WTC11 (cell line): ENCODE results near the gene PTPN1. TPM values are rescaled to one million over a fixed set of nuclear protein-coding genes. Genes with fewer than 3 reads are reported as not detected.

Experiments used
- ATAC-seq: fragments of 200-7000 bp; cut with Tn5 transposase; 2 replicates; pipeline ENCODE4 v1.10.0; 2021; ENCODE audit warnings: mild to moderate bottlenecking, moderate library complexity
- CTCF ChIA-PET: fragments of 300-600 bp; sonication (Branson Sonifier 250); formaldehyde crosslinking; loops from one replicate; lab custom pipeline; 2021; ENCODE audit warnings: antibody characterized with exemption; lab: Charles Lee
- POLR2A ChIA-PET: fragments of 350-600 bp; sonication (Branson Sonifier 250); formaldehyde crosslinking; loops from one replicate; lab custom pipeline; 2021; ENCODE audit warnings: antibody characterized with exemption; lab: Charles Lee
- DNase-seq: peaks from one replicate; pipeline ENCODE4 v3.0.0; 2021; ENCODE audit warnings: low spot score
- H3K27ac Mint-ChIP-seq: 2 replicates; pipeline ENCODE4 v1.8.0; 2021; ENCODE audit warnings: mixed read lengths
- H3K27me3 Mint-ChIP-seq: 2 replicates; pipeline ENCODE4 v1.8.0; 2021; ENCODE audit warnings: low read depth, mild to moderate bottlenecking, moderate library complexity, mixed read lengths
- H3K36me3 Mint-ChIP-seq: 2 replicates; pipeline ENCODE4 v1.8.0; 2021; ENCODE audit warnings: mixed read lengths
- H3K4me1 Mint-ChIP-seq: 2 replicates; pipeline ENCODE4 v1.8.0; 2022; ENCODE audit warnings: mixed read lengths
- H3K4me3 Mint-ChIP-seq: 2 replicates; pipeline ENCODE4 v1.8.0; 2021; ENCODE audit warnings: mild to moderate bottlenecking, moderate library complexity, mixed read lengths
- H3K9me3 Mint-ChIP-seq: 2 replicates; pipeline ENCODE4 v1.8.0; 2021; ENCODE audit warnings: mixed read lengths
- CREM ChIP-seq: sonication (generic); formaldehyde crosslinking; IDR thresholded peaks from 2 replicates; pipeline ENCODE4 v1.8.1; 2022; ENCODE audit warnings: mild to moderate bottlenecking, missing genetic modification reagents, moderate library complexity
- FOXP1 ChIP-seq: sonication (generic); formaldehyde crosslinking; IDR thresholded peaks from 2 replicates; pipeline ENCODE4 v1.8.0; 2022; ENCODE audit warnings: missing genetic modification reagents, mild to moderate bottlenecking, moderate library complexity, borderline replicate concordance
- GTF2I ChIP-seq: fragments of 250-450 bp; sonication (Bioruptor Pico); conservative IDR thresholded peaks from 2 replicates; pipeline ENCODE4 v1.4.0; 2021; ENCODE audit warnings: mild to moderate bottlenecking
- HMGXB4 ChIP-seq: sonication (generic); formaldehyde crosslinking; IDR thresholded peaks from 2 replicates; pipeline ENCODE4 v1.8.1; 2023; ENCODE audit warnings: mild to moderate bottlenecking, moderate library complexity, missing genetic modification reagents
- IRF1 ChIP-seq: sonication (generic); formaldehyde crosslinking; IDR thresholded peaks from 2 replicates; pipeline ENCODE4 v1.8.0; 2023; ENCODE audit warnings: missing genetic modification reagents
- IRF2 ChIP-seq: sonication (generic); formaldehyde crosslinking; IDR thresholded peaks from 2 replicates; pipeline ENCODE4 v1.8.0; 2022; ENCODE audit warnings: low read depth, missing genetic modification reagents, borderline replicate concordance
- JAZF1 ChIP-seq: fragments of 250-450 bp; sonication (Bioruptor Pico); IDR thresholded peaks from 2 replicates; pipeline ENCODE4 v1.9.0; 2021; ENCODE audit warnings: moderate library complexity, mild to moderate bottlenecking, inconsistent platforms
- KAT7 ChIP-seq: sonication (generic); formaldehyde crosslinking; IDR thresholded peaks from 2 replicates; pipeline ENCODE4 v1.8.1; 2023; ENCODE audit warnings: missing genetic modification reagents, mild to moderate bottlenecking, borderline replicate concordance
- MAX ChIP-seq: sonication (generic); formaldehyde crosslinking; IDR thresholded peaks from 2 replicates; pipeline ENCODE4 v1.8.0; 2022; ENCODE audit warnings: mild to moderate bottlenecking, missing genetic modification reagents
- PREB ChIP-seq: sonication (generic); formaldehyde crosslinking; IDR thresholded peaks from 2 replicates; pipeline ENCODE4 v1.8.1; 2022; ENCODE audit warnings: mild to moderate bottlenecking, missing genetic modification reagents, moderate library complexity, borderline replicate concordance
- SMAD3 ChIP-seq: sonication (generic); formaldehyde crosslinking; IDR thresholded peaks from 2 replicates; pipeline ENCODE4 v1.8.0; 2022; ENCODE audit warnings: missing genetic modification reagents, mild to moderate bottlenecking, borderline replicate concordance
- SOX15 ChIP-seq: fragments of 250-450 bp; sonication (Bioruptor Pico); IDR thresholded peaks from 2 replicates; pipeline ENCODE4 v1.9.0; 2021; ENCODE audit warnings: mild to moderate bottlenecking
- SP1 ChIP-seq: sonication (generic); formaldehyde crosslinking; conservative IDR thresholded peaks from 2 replicates; pipeline ENCODE4 v1.8.1; 2022; ENCODE audit warnings: missing genetic modification reagents
- TP53 ChIP-seq: sonication (generic); formaldehyde crosslinking; IDR thresholded peaks from 2 replicates; pipeline ENCODE4 v1.8.1; 2023; ENCODE audit warnings: mild to moderate bottlenecking, missing genetic modification reagents
- ZNF138 ChIP-seq: sonication (generic); formaldehyde crosslinking; conservative IDR thresholded peaks from 2 replicates; pipeline ENCODE4 v1.8.1; 2022; ENCODE audit warnings: mild to moderate bottlenecking, moderate library complexity, missing genetic modification reagents
- ZNF219 ChIP-seq: sonication (generic); formaldehyde crosslinking; IDR thresholded peaks from 2 replicates; pipeline ENCODE4 v1.8.0; 2023; ENCODE audit warnings: missing genetic modification reagents, mild to moderate bottlenecking, borderline replicate concordance
- ZNF263 ChIP-seq: sonication (generic); formaldehyde crosslinking; IDR thresholded peaks from 2 replicates; pipeline ENCODE4 v1.8.1; 2022; ENCODE audit warnings: low read depth, mild to moderate bottlenecking, moderate library complexity, missing genetic modification reagents
- ZSCAN18 ChIP-seq: fragments of 250-450 bp; sonication (Bioruptor Pico); IDR thresholded peaks from 2 replicates; pipeline ENCODE4 v2.1.2; 2022; ENCODE audit warnings: mild to moderate bottlenecking, moderate library complexity
- total RNA-seq: library from RNA; stranded (reverse); gene quantifications from 3 replicates; pipeline ENCODE4 v1.2.3, GENCODE V29; 2021

PTPN1 gene
- total RNA-seq, 1 experiment from 2014 or later: 29.4 TPM

GRCh38 chr20:50482396-50482981 is 27.7 kb upstream of the PTPN1 start:
- ChIA-PET CTCF (interaction anchor here (1.0 kb wide), 1 partner anchor 303 kb away, joined by 3 read pairs; no protein-coding TSS in a partner anchor), POLR2A (no interaction called here)
- no peaks in the 10 kb centered on the region for H3K36me3 Mint-ChIP-seq
- H3K4me1 Mint-ChIP-seq: peaks cover 2% of the 10 kb centered on the region; the same call in 1 of the 2 replicates
- TF ChIP-seq SP1: no peak
- TF ChIP-seq, all 79 proteins: peak for 0
- ATAC-seq: no peak
- Mint-ChIP-seq H3K27me3 (no peaks in the 10 kb centered on the region; the same call in 1 of the 2 replicates), H3K27ac (no peak overlapping the region), H3K4me3 (no peak overlapping the region), H3K9me3 (peaks cover 3% of the 10 kb centered on the region)
- DNase-seq: no peak

GRCh38 chr20:50484271-50484976 is 25.8 kb upstream of the PTPN1 start:
- Mint-ChIP-seq H3K27me3 (no peaks in the 10 kb centered on the region; the same call in 1 of the 2 replicates), H3K4me3 (no peak overlapping the region)
- no peak for ATAC-seq
- TF ChIP-seq MAX (no peak), ZNF138 (CRISPR knock-in tag) (no peak), HMGXB4 (no peak), PREB (CRISPR knock-in tag) (no peak), TP53 (no peak), JAZF1 (CRISPR knock-in tag) (no peak), SOX15 (CRISPR knock-in tag) (no peak), IRF2 (CRISPR knock-in tag) (no peak), ZNF219 (CRISPR knock-in tag) (no peak), ZSCAN18 (no peak), ZNF263 (CRISPR knock-in tag) (no peak), FOXP1 (CRISPR knock-in tag) (no peak), IRF1 (CRISPR knock-in tag) (no peak), CREM (no peak), GTF2I (CRISPR knock-in tag) (no peak), SMAD3 (CRISPR knock-in tag) (no peak), KAT7 (CRISPR knock-in tag) (no peak)
- TF ChIP-seq, all 79 proteins: peak for 0
- no peaks in the 10 kb centered on the region for H3K36me3 Mint-ChIP-seq
- DNase-seq: no peak
- CTCF ChIA-PET: interaction anchor here (1.1 to 1.4 kb wide), 3 partner anchors 20 to 91 kb away, joined by 3 read pairs; no protein-coding TSS in a partner anchor
- POLR2A ChIA-PET: no interaction called here
- no peaks in the 10 kb centered on the region for H3K4me1 Mint-ChIP-seq
- H3K9me3 Mint-ChIP-seq: peaks cover 3% of the 10 kb centered on the region
- H3K27ac Mint-ChIP-seq: no peak overlapping the region
